NCI-H345 (cell line): ENCODE results near the gene RABL6.
"Not testable (repeated sequence)": the region's sequence is repeated elsewhere in the genome, so short reads cannot be mapped to it uniquely, and the experiment has no call there.

ENCODE experiments used
- DNase-seq: peaks from one replicate; lab custom pipeline; 2025; lab: John Stamatoyannopoulos, UW

The RABL6 gene

GRCh38 chr9:136835932-136836904 is 28.5 kb downstream of the RABL6 start:
- no peak for DNase-seq

- no peak for DNase-seq
These were observed 29.6 kb downstream of the RABL6 start for GRCh38 chr9:136837146-136837855.

- not testable (repeated sequence) for DNase-seq
These were observed 30.1 kb downstream of the RABL6 start for GRCh38 chr9:136837856-136838277.

GRCh38 chr9:136838314-136839228 is 30.8 kb downstream of the RABL6 start:
- DNase-seq = no peak

- DNase-seq = no peak
These were observed 31.7 kb downstream of the RABL6 start for GRCh38 chr9:136839229-136840139.

GRCh38 chr9:136840140-136840876 is 32.6 kb downstream of the RABL6 start:
- DNase-seq = no peak

- peak; percentile 87 for DNase-seq
These were observed 33.3 kb downstream of the RABL6 start for GRCh38 chr9:136840877-136841645.

- peak; percentile 74 for DNase-seq
These were observed 34.1 kb downstream of the RABL6 start for GRCh38 chr9:136841646-136842379.

- peak; percentile 85 for DNase-seq
These were observed 34.7 kb downstream of the RABL6 start, which contains the start of gene AJM1 for GRCh38 chr9:136842380-136842948. Gene AJM1 (plus strand): TSS chr9:136842478. CDS start chr9:136844415, 1,937 bp downstream.

- DNase-seq = not testable (repeated sequence)
These were observed 35.5 kb downstream of the RABL6 start for GRCh38 chr9:136843159-136843800.

- DNase-seq = peak; percentile 33
These were observed 36.3 kb downstream of the RABL6 start for GRCh38 chr9:136843801-136844740.

GRCh38 chr9:136844761-136845464 is 37.2 kb downstream of the RABL6 start:
- DNase-seq = no peak

GRCh38 chr9:136845465-136846260 is 37.9 kb downstream of the RABL6 start:
- DNase-seq = no peak

- no peak for DNase-seq
These were observed 38.8 kb downstream of the RABL6 start for GRCh38 chr9:136846376-136847087.
